ENCODE measurements around the gene PIK3C2B.
A peak's percentile ranks its signal among the peaks of the same experiment; 100 is the strongest.

The PIK3C2B gene

DNA sequence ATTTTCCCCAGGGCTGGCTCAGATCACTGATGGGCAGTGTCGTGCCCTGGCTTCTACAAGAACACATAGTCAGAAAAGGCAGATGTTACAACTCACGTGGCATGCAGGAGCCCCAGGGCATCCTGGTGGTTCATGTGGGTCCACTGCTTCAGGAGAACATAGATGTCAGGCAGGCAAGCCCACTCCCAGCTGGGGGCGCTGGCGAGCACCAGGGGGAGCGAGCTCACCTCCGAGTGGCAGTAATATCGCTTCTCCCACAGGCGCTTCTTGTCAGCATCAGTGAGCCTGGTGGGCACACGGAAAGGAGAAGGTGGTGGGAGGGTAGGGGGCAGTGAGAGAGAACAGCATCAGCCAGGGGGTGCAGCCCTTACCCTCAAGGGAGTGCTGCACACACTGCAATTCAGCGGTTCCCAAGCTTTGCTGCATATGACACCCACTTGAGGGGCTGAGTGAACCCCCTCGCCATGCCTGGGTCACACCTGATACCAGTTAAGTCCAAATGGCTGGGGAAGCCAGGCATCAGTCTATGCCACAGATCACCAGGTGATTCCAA is 48.7 kb downstream of the PIK3C2B start:
- DNase-seq = peak; percentile 69
- no peak overlapping the region for H3K4me3 ChIP-seq (ENCODE audit: low read length)
- no peak overlapping the region for H3K9ac ChIP-seq (ENCODE audit: low read length)
- H4K20me1 ChIP-seq (ENCODE audit: insufficient read depth, low read length) = no peaks in the 10 kb centered on the region
- H3K79me2 ChIP-seq (ENCODE audit: low read length) = no peaks in the 10 kb centered on the region
- H3K27ac ChIP-seq (ENCODE audit: low read length) = no peak overlapping the region
- no peaks in the 10 kb centered on the region for H3K9me3 ChIP-seq (replicated peaks; ENCODE audit: insufficient read depth, low read length)
- H3K4me2 ChIP-seq (ENCODE audit: low read depth, low read length) = no peak overlapping the region
- no peaks in the 10 kb centered on the region for H3K36me3 ChIP-seq (replicated peaks; ENCODE audit: insufficient read depth, low read length)
- no peaks in the 10 kb centered on the region for H3K27me3 ChIP-seq (replicated peaks; ENCODE audit: insufficient read depth, low read length)
- H3K9me2 ChIP-seq (replicated peaks; ENCODE audit: insufficient read depth, low read length) = no peaks in the 10 kb centered on the region
- H3K4me1 ChIP-seq (ENCODE audit: low read length) = no peaks in the 10 kb centered on the region; the same call in 1 of the 2 replicates
- no peak overlapping the region for H2AFZ ChIP-seq (ENCODE audit: low read length)
- H3F3A ChIP-seq (ENCODE audit: insufficient read depth, low read length) = no peaks in the 10 kb centered on the region
- no peak for TF ChIP-seq EZH2phosphoT487 (IDR thresholded peaks at IDR 0.05; ENCODE audit: low read length)
- TF ChIP-seq CTCF (IDR thresholded peaks at IDR 0.05; ENCODE audit: low read length) = peak; percentile 63
